GM19452 (cell line): Measurements from ENCODE around the gene RABEP2.
"Not testable (repeated sequence)": the region's sequence is repeated elsewhere in the genome, so short reads cannot be mapped to it uniquely, and the experiment has no call there.

Experiments
- ATAC-seq: cut with Tn5 transposase; IDR thresholded peaks from one replicate; pipeline ENCODE4 v1.9.1; 2021; ENCODE audit not compliant: unreplicated experiment

Gene RABEP2

GRCh38 chr16:28933171-28933570, 8.1 kb upstream of the RABEP2 start:
- ATAC-seq, result no peak

GRCh38 chr16:28932339-28933141, 7.5 kb upstream of the RABEP2 start:
- ATAC-seq, result no peak

DNA sequence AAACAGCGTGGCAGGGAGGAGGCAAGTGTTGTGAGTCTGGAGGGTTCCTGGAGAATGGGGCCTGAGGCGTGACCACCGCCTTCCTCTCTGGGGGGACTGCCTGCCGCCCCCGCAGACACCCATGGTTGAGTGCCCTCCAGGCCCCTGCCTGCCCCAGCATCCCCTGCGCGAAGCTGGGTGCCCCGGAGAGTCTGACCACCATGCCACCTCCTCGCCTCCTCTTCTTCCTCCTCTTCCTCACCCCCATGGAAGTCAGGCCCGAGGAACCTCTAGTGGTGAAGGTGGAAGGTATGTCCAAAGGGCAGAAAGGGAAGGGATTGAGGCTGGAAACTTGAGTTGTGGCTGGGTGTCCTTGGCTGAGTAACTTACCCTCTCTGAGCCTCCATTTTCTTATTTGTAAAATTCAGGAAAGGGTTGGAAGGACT, 6.8 kb upstream of the RABEP2 start, which contains the start of gene CD19:
Gene CD19 (plus strand): TSS at position 171 of the 425 bp plus-strand sequence. CDS start 30 bp downstream, at position 201.
- no peak for ATAC-seq

DNA sequence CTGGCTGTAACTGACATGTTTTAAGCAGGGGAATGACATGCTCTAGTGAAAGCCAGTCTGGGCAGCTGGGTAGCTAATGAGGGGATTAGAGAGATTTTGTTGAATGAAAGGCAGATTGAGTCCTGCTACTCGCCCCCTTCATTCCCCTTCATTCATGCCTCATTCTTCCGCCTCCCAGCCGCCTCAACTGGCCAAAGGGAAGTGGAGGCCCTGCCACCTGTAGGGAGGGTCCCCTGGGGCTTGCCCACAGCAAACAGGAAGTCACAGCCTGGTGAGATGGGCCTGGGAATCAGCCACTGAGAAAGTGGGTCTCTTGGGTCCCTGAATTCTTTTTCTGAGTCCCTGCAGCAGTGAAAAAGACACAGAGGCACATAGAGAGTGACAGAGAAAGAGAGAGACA, 5.6 kb upstream of the RABEP2 start:
- no peak for ATAC-seq

GRCh38 chr16:28930203-28930602, 5.2 kb upstream of the RABEP2 start:
- no peak for ATAC-seq

DNA sequence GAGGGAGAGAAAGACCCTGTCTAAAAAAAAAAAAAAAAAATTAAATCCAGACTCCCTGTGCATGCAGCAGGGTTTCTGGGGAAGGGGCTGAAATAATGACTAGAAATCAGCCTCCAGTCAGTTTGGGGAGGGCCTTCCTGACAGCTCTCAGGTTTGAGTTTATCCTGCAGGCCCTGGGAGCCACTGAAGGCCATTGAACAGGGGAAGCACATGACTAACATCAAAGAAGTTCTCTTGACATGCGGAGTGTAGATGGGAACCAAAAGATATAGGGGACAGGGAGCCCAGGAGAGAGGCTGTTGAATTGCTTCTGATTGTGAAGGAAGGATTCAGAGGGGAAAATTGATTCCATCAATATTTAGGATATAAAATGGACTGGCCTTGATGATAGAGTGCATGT, 2.8 kb upstream of the RABEP2 start:
- ATAC-seq, result no peak

DNA sequence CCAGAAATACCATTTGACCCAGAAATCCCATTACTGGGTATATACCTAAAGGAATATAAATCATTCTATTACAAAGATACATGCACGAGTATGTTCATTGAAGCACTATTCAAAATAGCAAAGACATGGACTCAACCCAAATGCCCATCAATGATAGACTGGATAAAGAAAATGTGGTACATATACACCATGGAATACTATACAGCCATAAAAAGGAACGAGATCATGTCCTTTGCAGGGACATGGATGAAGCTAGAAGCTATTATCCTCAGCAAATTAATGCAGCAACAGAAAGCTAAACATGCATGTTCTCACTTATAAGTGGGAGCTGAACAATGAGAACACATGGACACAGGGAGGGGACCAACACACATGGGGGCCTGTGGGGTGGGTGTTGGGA, 1.2 kb upstream of the RABEP2 start:
- not testable (repeated sequence) for ATAC-seq

DNA sequence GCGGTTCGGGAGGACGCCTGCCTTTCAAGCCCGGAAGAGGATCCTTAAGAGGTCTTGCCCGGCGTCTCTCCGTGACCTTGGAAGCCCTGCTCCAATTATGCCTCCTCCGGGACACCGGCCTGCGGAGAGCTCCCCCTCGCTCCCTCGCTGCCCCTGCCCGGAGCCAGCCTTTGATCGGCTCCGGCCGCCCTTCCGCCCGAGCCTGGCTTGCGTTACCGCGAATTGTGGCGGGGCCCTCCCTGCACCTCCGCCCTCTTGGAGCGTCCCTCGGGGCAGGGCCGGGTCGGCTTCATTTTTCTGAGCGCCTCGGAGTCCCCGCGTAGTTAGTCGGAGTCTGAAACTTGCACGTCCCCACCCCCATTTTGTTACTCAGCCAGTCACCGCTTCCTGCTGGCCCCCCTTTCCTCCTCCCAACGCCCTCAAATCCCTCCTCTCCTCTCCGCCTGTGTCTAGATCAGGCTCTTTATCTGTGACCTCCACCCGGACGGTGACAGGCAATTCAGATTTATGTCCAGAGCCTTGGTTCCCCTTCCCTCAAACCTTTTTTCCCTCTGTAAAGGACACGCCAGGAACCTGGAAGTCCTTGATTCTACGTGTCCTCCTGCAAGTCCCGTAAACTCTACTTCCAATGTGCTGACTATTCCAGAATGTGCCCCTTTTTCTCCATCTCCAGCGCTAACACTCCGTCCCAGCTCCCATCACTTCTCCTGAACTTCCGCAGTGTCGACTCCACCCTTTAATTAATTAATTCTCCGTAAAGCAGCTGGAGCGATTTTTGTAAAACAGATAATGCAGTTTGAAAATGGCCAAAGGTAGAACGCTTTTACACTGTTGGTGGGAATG, 569 bp upstream of the RABEP2 start:
- ATAC-seq, result peak; percentile 38

DNA sequence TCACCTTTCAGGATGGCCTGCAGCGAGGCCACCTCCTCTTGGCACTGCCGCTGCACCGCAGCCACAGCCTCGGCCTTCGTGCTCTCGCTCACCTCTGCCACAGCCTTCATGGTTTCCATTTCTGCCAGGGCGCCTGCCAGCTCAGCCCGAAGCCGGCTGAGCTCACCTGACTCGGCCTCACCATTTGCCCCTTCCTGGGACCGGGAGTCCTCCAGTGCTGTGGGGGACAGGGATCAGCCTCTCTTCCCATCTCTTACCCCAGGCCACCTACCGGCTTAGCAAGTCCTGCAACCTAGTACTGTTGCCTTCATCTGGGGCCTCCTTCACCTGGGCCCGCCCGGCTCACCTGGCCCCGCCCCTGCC, 658 bp downstream of the RABEP2 start:
- no peak for ATAC-seq

- ATAC-seq, result peak; percentile 52
Observed at GRCh38 chr16:28923652-28924398, 1.2 kb downstream of the RABEP2 start.

DNA sequence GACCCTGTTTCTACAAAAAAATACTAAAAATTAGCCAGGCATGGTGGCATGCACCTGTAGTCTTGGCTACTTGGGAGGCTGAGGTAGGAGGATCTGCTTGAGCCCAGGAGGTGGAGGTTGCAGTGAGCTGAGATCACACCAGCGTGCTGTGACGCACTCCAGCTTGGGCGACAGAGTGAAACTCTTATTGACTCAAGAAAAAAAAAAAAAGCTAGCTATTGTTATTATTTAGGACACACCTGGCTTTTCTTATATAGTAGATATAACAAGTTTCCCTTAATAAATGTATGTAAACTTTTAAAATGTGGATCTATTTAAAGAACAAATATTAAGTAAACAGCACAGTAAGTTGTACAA, 1.8 kb downstream of the RABEP2 start:
- no peak for ATAC-seq

DNA sequence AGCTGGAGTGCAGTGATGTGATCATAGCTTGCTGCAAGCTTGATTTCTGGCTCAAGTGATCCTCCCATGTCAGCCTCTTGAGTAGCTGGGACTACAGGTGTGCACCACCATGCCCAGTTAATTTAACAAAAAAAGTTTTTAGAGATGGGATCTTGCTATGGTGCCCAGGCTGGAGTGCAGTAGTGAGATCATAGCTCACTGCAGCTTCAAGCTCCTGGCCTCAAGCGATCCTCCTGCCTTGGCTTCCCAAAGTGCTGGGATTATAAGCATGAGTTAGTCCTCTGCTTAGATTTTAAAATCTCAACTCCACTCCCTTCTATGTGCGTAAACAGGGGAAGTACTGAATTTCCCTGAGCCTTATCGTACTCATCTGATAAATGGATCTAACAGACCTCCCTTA, 6.3 kb downstream of the RABEP2 start:
- ATAC-seq, result no peak

GRCh38 chr16:28917095-28917494, 7.9 kb downstream of the RABEP2 start:
- ATAC-seq, result no peak

DNA sequence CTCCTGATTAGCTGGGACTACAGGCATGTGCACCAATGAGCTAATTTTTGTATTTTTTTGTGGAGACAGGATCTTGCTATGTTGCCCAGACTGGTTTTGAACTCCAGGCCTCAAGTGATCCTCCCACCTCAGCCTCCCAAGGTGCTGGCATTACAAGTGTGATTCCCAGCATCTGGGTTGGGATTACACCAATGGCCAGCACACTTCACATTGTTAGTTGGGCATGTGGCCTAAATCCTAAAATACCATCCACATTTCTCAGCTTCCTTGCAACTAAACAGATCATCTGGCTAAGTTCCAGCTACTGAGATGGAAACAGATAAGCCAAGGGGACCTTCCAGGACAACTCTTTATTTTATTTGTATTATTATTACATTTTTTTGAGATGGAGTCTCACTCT, 9.9 kb downstream of the RABEP2 start:
- ATAC-seq, result no peak

- no peak for ATAC-seq
Observed at GRCh38 chr16:28913946-28914724, 10.9 kb downstream of the RABEP2 start.

- no peak for ATAC-seq
Observed at GRCh38 chr16:28912558-28912957, 12.5 kb downstream of the RABEP2 start.

DNA sequence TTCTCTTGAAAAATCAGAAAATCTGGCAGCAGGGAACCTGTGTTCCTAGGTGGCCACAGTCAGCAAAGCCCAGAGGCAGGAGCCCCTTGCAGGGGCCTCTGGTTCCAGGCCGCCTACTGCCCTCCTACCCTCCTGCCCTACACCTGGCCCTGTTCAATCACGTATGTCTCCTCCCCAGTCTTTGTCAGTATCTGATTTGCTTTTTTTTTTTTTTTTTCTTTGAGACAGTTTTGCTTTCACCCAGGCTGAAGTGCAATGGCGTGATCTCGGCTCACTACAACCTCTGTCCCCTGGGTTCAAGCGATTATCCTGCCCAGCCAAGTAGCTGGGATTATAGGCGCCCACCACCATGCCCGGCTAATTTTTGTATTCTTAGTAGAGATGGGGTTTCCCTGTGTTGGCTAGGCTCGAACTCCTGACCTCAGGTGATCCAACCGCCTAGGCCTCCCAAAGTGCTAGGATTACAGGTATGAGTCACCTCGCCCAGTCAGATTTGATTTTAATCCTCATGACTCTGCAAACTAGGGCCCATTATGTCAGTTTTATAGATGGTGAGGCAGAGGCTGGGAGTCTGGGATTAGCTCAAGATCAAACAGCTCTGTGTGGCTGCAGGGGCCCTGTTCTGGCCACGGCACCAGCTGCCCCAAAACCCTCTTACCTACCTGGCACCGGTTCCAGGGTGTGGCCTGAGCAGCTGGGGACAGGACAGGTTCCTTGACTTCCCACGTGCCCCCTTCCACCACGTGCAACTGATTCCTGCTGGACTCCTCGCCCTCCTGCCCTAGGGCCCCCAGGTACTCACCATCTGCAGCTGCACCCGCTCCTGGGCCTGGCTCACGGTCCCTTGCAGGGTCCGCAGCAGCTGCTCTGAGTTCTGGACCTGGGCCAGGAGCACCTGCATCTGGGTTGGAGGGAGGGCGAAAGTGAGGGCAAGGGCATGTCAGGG, 14.7 kb downstream of the RABEP2 start:
- no peak for ATAC-seq

GRCh38 chr16:28905800-28906372, 19.2 kb downstream of the RABEP2 start:
- no peak for ATAC-seq

DNA sequence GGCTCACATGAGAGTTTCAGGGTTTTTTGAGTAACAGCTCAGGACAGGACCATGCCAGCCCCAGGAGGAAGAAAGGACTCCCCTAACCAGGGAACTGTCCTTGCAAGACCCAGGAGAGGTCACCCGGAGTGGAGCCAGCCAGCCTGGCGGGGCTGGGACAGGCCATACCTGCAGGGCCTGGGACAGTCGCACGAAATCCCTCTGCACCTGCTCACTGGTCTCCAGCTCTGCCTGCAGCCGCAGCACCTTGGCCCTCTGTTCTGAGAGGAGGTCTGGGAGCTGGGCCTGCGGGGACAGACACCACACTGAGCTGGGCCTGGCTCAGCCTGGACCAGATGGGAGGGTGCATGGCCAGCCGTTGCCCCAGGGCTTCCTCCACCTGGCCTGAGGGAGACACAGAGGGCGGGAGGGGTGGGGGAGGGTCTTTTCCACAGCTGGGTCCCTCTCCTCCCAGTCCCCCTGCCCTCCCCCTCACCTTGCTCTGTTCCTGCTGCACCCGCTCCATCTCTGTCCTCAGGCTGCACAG, 19.7 kb downstream of the RABEP2 start:
- ATAC-seq, result no peak
